Glutamatergic neuron (in vitro differentiated cells): Measurements from ENCODE around the gene BCORL1. TPM values are rescaled to one million over a fixed set of nuclear protein-coding genes. Genes with fewer than 3 reads are reported as not detected.

Source experiments
- DNase-seq: peaks from one replicate; pipeline ENCODE4 v3.0.0; 2022
- H3K27ac Mint-ChIP-seq: one replicate; pipeline ENCODE4 v1.8.0; 2020; ENCODE audit warnings: mild to moderate bottlenecking, mixed read lengths, inconsistent platforms; ENCODE audit not compliant: unreplicated experiment
- H3K27me3 Mint-ChIP-seq: one replicate; pipeline ENCODE4 v1.8.0; 2020; ENCODE audit warnings: mild to moderate bottlenecking, moderate library complexity, mixed read lengths, inconsistent platforms; ENCODE audit not compliant: unreplicated experiment
- H3K36me3 Mint-ChIP-seq: one replicate; pipeline ENCODE4 v1.8.0; 2020; ENCODE audit warnings: mild to moderate bottlenecking, mixed read lengths, inconsistent platforms; ENCODE audit not compliant: unreplicated experiment
- H3K4me1 Mint-ChIP-seq: one replicate; pipeline ENCODE4 v1.8.0; 2020; ENCODE audit warnings: mild to moderate bottlenecking, low read depth, mixed read lengths, inconsistent platforms; ENCODE audit not compliant: unreplicated experiment
- H3K4me3 Mint-ChIP-seq: one replicate; pipeline ENCODE4 v1.8.0; 2020; ENCODE audit warnings: mild to moderate bottlenecking, mixed read lengths, inconsistent platforms; ENCODE audit not compliant: unreplicated experiment
- H3K9me3 Mint-ChIP-seq: one replicate; pipeline ENCODE4 v1.8.0; 2020; ENCODE audit warnings: mild to moderate bottlenecking, moderate library complexity, mixed read lengths, inconsistent platforms; ENCODE audit not compliant: unreplicated experiment
- long read RNA-seq: library from polyadenylated mRNA; unstranded; transcript quantifications from one replicate; pipeline ENCODE4 v2.0.0, GENCODE V29; 2020; ENCODE audit not compliant: unreplicated experiment
- total RNA-seq: library from RNA; stranded (reverse); fragmentation: NEBNext Ultra II Directional; extraction: Animal tissue kit (Norgen Biotek cat#: 25700); gene quantifications from one replicate; pipeline ENCODE4 v1.2.1, GENCODE V29; 2021; ENCODE audit not compliant: unreplicated experiment
- TF ChIP-seq, protein P1 (sequence below): fragments of 200-600 bp; sonication (generic); IDR thresholded peaks from one replicate; pipeline ENCODE4 v1.5.0; 2021; ENCODE audit not compliant: partially characterized antibody, unreplicated experiment

BCORL1 gene, protein sequence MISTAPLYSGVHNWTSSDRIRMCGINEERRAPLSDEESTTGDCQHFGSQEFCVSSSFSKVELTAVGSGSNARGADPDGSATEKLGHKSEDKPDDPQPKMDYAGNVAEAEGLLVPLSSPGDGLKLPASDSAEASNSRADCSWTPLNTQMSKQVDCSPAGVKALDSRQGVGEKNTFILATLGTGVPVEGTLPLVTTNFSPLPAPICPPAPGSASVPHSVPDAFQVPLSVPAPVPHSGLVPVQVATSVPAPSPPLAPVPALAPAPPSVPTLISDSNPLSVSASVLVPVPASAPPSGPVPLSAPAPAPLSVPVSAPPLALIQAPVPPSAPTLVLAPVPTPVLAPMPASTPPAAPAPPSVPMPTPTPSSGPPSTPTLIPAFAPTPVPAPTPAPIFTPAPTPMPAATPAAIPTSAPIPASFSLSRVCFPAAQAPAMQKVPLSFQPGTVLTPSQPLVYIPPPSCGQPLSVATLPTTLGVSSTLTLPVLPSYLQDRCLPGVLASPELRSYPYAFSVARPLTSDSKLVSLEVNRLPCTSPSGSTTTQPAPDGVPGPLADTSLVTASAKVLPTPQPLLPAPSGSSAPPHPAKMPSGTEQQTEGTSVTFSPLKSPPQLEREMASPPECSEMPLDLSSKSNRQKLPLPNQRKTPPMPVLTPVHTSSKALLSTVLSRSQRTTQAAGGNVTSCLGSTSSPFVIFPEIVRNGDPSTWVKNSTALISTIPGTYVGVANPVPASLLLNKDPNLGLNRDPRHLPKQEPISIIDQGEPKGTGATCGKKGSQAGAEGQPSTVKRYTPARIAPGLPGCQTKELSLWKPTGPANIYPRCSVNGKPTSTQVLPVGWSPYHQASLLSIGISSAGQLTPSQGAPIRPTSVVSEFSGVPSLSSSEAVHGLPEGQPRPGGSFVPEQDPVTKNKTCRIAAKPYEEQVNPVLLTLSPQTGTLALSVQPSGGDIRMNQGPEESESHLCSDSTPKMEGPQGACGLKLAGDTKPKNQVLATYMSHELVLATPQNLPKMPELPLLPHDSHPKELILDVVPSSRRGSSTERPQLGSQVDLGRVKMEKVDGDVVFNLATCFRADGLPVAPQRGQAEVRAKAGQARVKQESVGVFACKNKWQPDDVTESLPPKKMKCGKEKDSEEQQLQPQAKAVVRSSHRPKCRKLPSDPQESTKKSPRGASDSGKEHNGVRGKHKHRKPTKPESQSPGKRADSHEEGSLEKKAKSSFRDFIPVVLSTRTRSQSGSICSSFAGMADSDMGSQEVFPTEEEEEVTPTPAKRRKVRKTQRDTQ (N-terminal part only)
- total RNA-seq: 14.7 TPM
- long read RNA-seq: 0 reads

DNA sequence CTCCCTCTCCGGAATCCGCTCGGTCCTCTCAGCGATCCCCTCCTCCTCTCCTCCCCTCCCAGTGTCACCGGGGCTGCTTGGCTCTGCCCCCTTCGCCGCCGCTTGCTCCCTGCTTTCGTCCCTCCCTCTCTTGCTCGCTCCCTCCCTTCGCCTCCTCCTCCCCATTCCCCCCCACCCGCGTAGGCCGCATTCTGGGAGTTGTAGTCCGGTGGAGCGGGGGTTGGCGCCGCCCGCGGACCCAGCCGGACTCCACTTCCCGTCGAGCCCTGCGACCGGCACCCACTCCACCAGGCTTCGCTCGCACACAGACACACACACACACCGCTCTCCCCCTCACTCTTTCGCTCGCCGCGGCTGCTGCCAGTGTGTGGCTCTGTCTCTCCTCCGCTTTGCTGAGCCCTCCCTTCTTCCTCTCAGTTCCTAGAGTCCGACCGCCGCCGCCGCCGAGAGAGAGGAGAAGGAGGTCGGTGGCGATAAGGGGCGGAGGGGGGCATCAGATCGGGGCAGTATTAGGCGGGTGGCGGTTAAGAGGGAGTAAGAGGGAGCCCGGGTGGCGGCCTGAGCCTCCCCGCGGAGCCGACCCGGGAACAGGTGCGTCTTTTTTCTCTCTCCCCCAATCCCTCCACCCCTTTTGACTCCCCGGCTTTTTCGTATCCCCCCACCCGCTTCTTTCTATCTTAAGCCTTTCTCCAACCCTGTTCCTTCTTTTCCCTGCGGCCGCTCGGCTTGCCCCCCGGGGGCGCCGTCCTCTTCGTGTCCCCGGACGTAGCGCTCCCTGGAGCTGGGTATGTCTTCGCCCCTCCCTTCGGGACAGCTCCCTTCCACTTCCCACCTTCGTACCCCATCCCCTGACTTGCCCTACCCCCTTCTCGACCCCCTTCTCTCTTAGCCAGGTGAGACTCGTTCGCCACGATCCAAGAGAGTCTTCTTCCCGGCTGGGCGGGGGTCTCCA is at the start of gene BCORL1:
BCORL1 (plus strand) TSS at position 336 of the 952 bp plus-strand sequence. CDS start 22,597 bp downstream, outside the sequence.
- Mint-ChIP-seq H3K27me3 (peaks cover 16% of the 10 kb centered on the region), H3K27ac (peak within 1 kb of the TSS; percentile 12), H3K4me3 (peak within 1 kb of the TSS; percentile 69), H3K36me3 (no peaks in the 10 kb centered on the region), H3K9me3 (peaks cover 2% of the 10 kb centered on the region), H3K4me1 (no peaks in the 10 kb centered on the region)
- DNase-seq: peak; percentile 87
- TF ChIP-seq, protein P1, sequence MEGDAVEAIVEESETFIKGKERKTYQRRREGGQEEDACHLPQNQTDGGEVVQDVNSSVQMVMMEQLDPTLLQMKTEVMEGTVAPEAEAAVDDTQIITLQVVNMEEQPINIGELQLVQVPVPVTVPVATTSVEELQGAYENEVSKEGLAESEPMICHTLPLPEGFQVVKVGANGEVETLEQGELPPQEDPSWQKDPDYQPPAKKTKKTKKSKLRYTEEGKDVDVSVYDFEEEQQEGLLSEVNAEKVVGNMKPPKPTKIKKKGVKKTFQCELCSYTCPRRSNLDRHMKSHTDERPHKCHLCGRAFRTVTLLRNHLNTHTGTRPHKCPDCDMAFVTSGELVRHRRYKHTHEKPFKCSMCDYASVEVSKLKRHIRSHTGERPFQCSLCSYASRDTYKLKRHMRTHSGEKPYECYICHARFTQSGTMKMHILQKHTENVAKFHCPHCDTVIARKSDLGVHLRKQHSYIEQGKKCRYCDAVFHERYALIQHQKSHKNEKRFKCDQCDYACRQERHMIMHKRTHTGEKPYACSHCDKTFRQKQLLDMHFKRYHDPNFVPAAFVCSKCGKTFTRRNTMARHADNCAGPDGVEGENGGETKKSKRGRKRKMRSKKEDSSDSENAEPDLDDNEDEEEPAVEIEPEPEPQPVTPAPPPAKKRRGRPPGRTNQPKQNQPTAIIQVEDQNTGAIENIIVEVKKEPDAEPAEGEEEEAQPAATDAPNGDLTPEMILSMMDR: no peak

DNA sequence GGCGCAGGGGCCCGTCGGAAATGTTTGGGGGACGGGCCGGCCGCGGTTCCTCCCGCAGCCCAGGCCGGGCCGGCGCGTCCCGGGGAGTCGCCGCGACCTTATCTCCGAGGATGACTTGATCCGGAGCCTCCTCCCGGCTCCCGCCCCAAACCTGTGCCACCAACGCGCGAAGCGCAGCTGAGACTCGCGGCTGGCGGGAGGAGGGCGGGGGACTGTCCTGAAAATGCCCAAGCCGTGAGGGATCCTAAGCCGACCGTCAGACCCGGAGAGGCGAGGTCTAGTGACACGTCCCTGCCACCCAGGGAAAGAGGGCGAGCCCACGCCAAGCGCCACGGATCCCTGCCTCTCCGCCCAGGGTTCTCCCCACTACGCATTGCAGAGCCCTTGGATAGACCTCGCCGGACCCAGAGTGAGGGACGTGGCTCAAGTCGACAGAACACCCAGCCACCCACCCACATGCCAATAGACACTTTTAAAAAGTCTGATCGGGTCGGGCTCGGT is 49.6 kb upstream of the BCORL1 start:
- H3K27me3 Mint-ChIP-seq: peaks cover 7% of the 10 kb centered on the region
- peaks cover 3% of the 10 kb centered on the region for H3K4me1 Mint-ChIP-seq
- no peaks in the 10 kb centered on the region for H3K36me3 Mint-ChIP-seq
- no peak overlapping the region for H3K27ac Mint-ChIP-seq
- peak; percentile 45 for DNase-seq
- H3K4me3 Mint-ChIP-seq: peak overlapping the region; percentile 42
- TF ChIP-seq, protein P1: no peak
- peaks cover 5% of the 10 kb centered on the region for H3K9me3 Mint-ChIP-seq

DNA sequence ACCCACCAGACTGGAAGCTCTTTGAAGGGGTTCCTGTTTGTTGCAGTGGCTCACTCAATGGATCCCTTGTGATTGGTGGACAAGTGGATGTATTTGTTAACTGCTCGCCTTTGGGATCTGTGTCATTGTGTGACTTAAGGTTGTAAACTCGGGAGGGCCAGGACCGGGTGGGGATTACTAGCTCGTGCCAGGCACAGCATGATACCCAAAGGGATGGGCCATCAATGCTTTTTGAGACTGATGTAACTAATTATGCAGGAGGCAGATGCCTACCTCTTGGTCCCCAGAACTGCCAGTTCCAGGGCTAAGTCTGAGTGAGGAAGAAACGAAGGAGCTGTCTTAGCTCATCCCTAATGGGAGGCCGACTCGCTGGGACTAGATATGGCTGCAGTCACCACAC is 48.7 kb upstream of the BCORL1 start:
- H3K4me3 Mint-ChIP-seq: peak overlapping the region; percentile 61

DNA sequence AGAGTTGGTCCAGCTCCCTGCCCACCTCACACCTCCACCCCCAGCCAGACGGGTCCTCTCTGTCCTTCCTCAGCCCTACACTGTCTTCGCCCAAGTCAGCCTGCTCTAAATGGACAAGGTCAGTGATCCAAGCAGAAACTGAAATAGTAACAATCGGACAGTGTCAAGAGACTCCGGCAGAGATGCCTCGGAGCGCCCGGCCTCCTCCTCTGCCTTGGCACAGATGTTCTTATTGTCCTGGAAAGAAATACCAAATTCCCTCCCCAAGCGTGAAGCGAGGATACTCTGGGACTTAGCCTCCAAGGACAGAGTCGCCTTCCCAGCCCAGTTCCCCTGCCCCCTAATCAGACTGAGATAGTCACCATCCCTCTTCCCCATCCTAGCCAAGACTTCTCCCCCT is 48.0 kb upstream of the BCORL1 start:
- TF ChIP-seq, protein P1: no peak
- Mint-ChIP-seq H3K36me3 (no peaks in the 10 kb centered on the region), H3K27ac (no peak overlapping the region), H3K4me1 (peaks cover 3% of the 10 kb centered on the region), H3K9me3 (peaks cover 5% of the 10 kb centered on the region), H3K27me3 (peaks cover 9% of the 10 kb centered on the region), H3K4me3 (no peak overlapping the region)
- no peak for DNase-seq

More for the DNA sequence above, 48.7 kb upstream of the BCORL1 start:
- no peak for DNase-seq
- Mint-ChIP-seq H3K36me3 (no peaks in the 10 kb centered on the region), H3K27me3 (peaks cover 9% of the 10 kb centered on the region), H3K4me1 (peaks cover 3% of the 10 kb centered on the region), H3K27ac (no peak overlapping the region), H3K9me3 (peaks cover 5% of the 10 kb centered on the region)
- TF ChIP-seq, protein P1: no peak
